Right atrium auricular region (tissue), 2 donors: ENCODE data around the gene BBX. TPM values are rescaled to one million over a fixed set of nuclear protein-coding genes. Genes with fewer than 3 reads are reported as not detected.
A peak's percentile ranks its signal among the peaks of the same experiment; 100 is the strongest.

ENCODE experiments used
- DNase-seq: peaks from one replicate; pipeline ENCODE4 v3.0.0-alpha.2; 2019; ENCODE audit warnings: low spot score
- H3K27ac ChIP-seq, 2 donors: fragments of 200-600 bp; sonication (generic); 1 replicate in 1 of 2; 2 replicates in 1 of 2; pipeline ENCODE4 v1.5.1; 2016 to 2019
- H3K27me3 ChIP-seq, 2 donors: fragments of 200-600 bp; sonication (generic); one replicate each; pipeline versions ENCODE4 v1.5.1 to v1.6.0; 2017 to 2019
- H3K36me3 ChIP-seq: fragments of 200-600 bp; sonication (generic); one replicate; pipeline ENCODE4 v1.5.1; 2016
- H3K4me1 ChIP-seq, 2 donors: fragments of 200-600 bp; sonication (generic); one replicate each; pipeline versions ENCODE4 v1.5.1 to v1.6.0; 2017 to 2019
- H3K4me3 ChIP-seq, 2 donors: fragments of 200-600 bp; sonication (generic); 1 replicate in 1 of 2; 2 replicates in 1 of 2; pipeline ENCODE4 v1.5.1; 2017 to 2019; ENCODE audit warnings: mild to moderate bottlenecking in 1 of 2, moderate library complexity in 1 of 2
- H3K9me3 ChIP-seq, 2 donors: fragments of 200-600 bp; sonication (generic); one replicate each; pipeline ENCODE4 v1.5.1; 2019
- CTCF ChIP-seq, 2 donors: fragments of 200-600 bp; sonication (generic); IDR thresholded peaks; one replicate each; pipeline ENCODE4 v1.5.1; 2019; ENCODE audit warnings: antibody characterized with exemption in 2 of 2
- total RNA-seq, 2 donors: library from RNA; depleted of rRNA; stranded (reverse); fragments of >200 nt; gene quantifications; one replicate each; pipeline ENCODE4 v1.1.0, GENCODE V29; 2016

Gene BBX
- total RNA-seq, 2 donors from 2014 or later = 33.8 to 57.2 TPM

DNA sequence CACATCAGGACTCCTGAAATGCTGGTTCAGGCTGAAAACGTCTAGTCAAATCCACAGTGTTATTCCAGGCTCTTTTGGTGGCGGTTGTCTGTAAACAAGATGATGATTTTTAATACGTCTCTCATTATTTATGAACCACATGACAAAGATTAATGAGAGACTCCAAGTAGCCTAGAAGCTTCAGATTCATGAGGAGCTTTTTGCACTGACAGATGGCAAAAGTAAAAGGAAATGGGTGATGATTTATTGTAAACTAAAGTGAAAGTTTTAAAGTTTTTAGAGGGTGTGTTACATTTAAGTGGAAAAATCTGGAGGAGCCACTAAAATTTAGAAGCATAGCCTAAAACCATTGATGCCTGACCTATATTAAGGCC is 77.0 kb downstream of the BBX start:
- H3K27ac ChIP-seq = peak overlapping the region; percentile 85 to 87
- peaks cover 0 to 3% of the 10 kb centered on the region in 2 donors for H3K9me3 ChIP-seq
- no peaks in the 10 kb centered on the region for H3K27me3 ChIP-seq
- peaks cover 0 to 41% of the 10 kb centered on the region in 2 donors for H3K4me1 ChIP-seq
- TF ChIP-seq CTCF (IDR thresholded peaks at IDR 0.05) = no peak
- peak overlapping the region; percentile 27 to 42 for H3K4me3 ChIP-seq
- no peaks in the 10 kb centered on the region for H3K36me3 ChIP-seq
- DNase-seq = no peak

GRCh38 chr3:107600780-107601179 is 78.0 kb downstream of the BBX start:
- H3K4me1 ChIP-seq = peaks cover 0 to 51% of the 10 kb centered on the region in 2 donors
- peak in 1 of 2 donors; percentile 20 for TF ChIP-seq CTCF (IDR thresholded peaks at IDR 0.05)
- H3K4me3 ChIP-seq = no peak overlapping the region
- H3K27ac ChIP-seq = no peak overlapping the region
- no peak for DNase-seq
- no peaks in the 10 kb centered on the region for H3K36me3 ChIP-seq
- H3K9me3 ChIP-seq = peaks cover 0 to 3% of the 10 kb centered on the region in 2 donors
- no peaks in the 10 kb centered on the region for H3K27me3 ChIP-seq

- no peaks in the 10 kb centered on the region for H3K36me3 ChIP-seq
- H3K4me1 ChIP-seq = peaks cover 0 to 42% of the 10 kb centered on the region in 2 donors
- H3K27me3 ChIP-seq = no peaks in the 10 kb centered on the region
- no peak for TF ChIP-seq CTCF (IDR thresholded peaks at IDR 0.05)
- H3K4me3 ChIP-seq = no peak overlapping the region
- peak overlapping the region; percentile 54 to 83 for H3K27ac ChIP-seq
- no peak for DNase-seq
- H3K9me3 ChIP-seq = peaks cover 0 to 3% of the 10 kb centered on the region in 2 donors
Measured at GRCh38 chr3:107604057-107604822, 81.5 kb downstream of the BBX start.

GRCh38 chr3:107611775-107612469 is 89.2 kb downstream of the BBX start:
- Histone ChIP-seq H3K27me3 (no peaks in the 10 kb centered on the region), H3K36me3 (no peaks in the 10 kb centered on the region), H3K9me3 (peaks cover 0 to 7% of the 10 kb centered on the region in 2 donors), H3K4me3 (no peak overlapping the region), H3K4me1 (no peaks in the 10 kb centered on the region), H3K27ac (no peak overlapping the region)
- no peak for TF ChIP-seq CTCF (IDR thresholded peaks at IDR 0.05)
- DNase-seq = no peak

DNA sequence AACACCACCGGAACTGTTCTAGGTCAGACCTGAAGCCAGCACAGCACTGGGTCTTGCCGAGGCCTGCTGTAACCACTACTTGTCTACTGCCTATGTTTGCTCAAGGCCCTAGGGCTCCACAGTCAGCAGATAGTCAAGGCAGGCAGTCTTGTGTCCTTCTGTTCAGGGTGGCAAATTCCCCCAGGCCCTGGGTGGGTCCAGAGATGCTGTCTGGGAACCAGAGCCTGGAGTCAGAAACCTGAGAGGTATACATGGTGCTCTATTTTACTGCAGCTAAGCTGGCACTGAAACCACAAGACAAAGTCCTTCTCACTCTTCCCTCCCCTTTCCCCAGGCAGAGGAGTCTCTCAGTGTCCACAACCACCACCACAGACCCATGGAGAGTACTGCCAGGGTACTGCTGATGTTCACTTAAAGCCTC is 89.9 kb downstream of the BBX start:
- H3K4me3 ChIP-seq = no peak overlapping the region
- H3K27ac ChIP-seq = no peak overlapping the region
- DNase-seq = no peak
- no peaks in the 10 kb centered on the region for H3K36me3 ChIP-seq
- H3K9me3 ChIP-seq = peaks cover 0 to 7% of the 10 kb centered on the region in 2 donors
- no peaks in the 10 kb centered on the region for H3K4me1 ChIP-seq
- H3K27me3 ChIP-seq = no peaks in the 10 kb centered on the region
- no peak for TF ChIP-seq CTCF (IDR thresholded peaks at IDR 0.05)
